Stomach (tissue), 9 donors: ENCODE data around the gene DPT. TPM values are rescaled to one million over a fixed set of nuclear protein-coding genes. Genes with fewer than 3 reads are reported as not detected.

Source experiments
- DNase-seq, 2 donors: peaks; one replicate each; pipeline versions ENCODE4 v3.0.0 to v3.0.0-alpha.2; 2013 to 2019
- H3K27ac ChIP-seq, 5 donors: fragments of 200-600 bp in 4 of 5; sonication (generic) in 4 of 5; one replicate each; pipeline ENCODE4 v1.5.1; 2013 to 2019; ENCODE audit warnings: mild to moderate bottlenecking in 1 of 5, moderate library complexity in 1 of 5
- H3K27me3 ChIP-seq, 3 donors: fragments of 200-600 bp; sonication (generic); one replicate each; pipeline ENCODE4 v1.5.1; 2017 to 2019; ENCODE audit warnings: mixed run types in 1 of 3
- H3K36me3 ChIP-seq, 4 donors: fragments of 200-600 bp; sonication (generic); 1 replicate in 3 of 4; 2 replicates in 1 of 4; pipeline ENCODE4 v1.5.1; 2016 to 2019
- H3K4me1 ChIP-seq, 4 donors: fragments of 200-600 bp; sonication (generic); one replicate each; pipeline ENCODE4 v1.5.1; 2016 to 2019
- H3K4me3 ChIP-seq, 4 donors: fragments of 200-600 bp; sonication (generic) in 3 of 4; one replicate each; pipeline ENCODE4 v1.5.1; 2016 to 2019; ENCODE audit warnings: mild to moderate bottlenecking in 1 of 4
- H3K9me3 ChIP-seq, 4 donors: fragments of 200-600 bp; sonication (generic); one replicate each; pipeline ENCODE4 v1.5.1; 2016 to 2019
- CTCF ChIP-seq, 7 experiments: fragments of 450-650 bp in 4 of 7; fragments of 200-600 bp in 3 of 7; sonication (generic) in 3 of 7; IDR thresholded peaks; one replicate each; pipeline ENCODE4 v1.5.1; 2016 to 2019; ENCODE audit warnings: antibody characterized with exemption in 7 of 7, control low read depth in 2 of 7, mild to moderate bottlenecking in 1 of 7
- EP300 ChIP-seq: sonication (generic); formaldehyde crosslinking; IDR thresholded peaks from one replicate; pipeline ENCODE4 v1.6.1; 2017; ENCODE audit warnings: antibody characterized with exemption
- POLR2A ChIP-seq, 4 donors: fragments of 450-650 bp; IDR thresholded peaks; one replicate each; pipeline ENCODE4 v1.6.1; 2016; ENCODE audit warnings: antibody characterized with exemption in 4 of 4, control low read depth in 2 of 4, mild to moderate bottlenecking in 1 of 4, moderate library complexity in 1 of 4
- POLR2AphosphoS5 ChIP-seq, 3 donors: sonication (generic); formaldehyde crosslinking; IDR thresholded peaks; one replicate each; pipeline ENCODE4 v1.6.1; 2016; ENCODE audit warnings: antibody characterized with exemption in 3 of 3
- WGBS, 5 donors: extraction: QIAGEN DNeasy Blood & Tissue Kit in 3 of 5; methylation state at CpG; one replicate each; pipeline versions ENCODE4 v1.1.5 to v1.1.7; 2013 to 2018; 5-methylcytosine and 5-hydroxymethylcytosine counted together
- intact Hi-C: fragments of 100-400 bp; cut with DNase I; formaldehyde crosslinking; loops from one replicate; pipeline ENCODE4 v1.15.1; 2023; ENCODE audit warnings: low total_unique reads
- polyA plus RNA-seq, 3 donors: library from polyadenylated mRNA; stranded (reverse); fragments of 200-250 nt; gene quantifications; one replicate each; pipeline ENCODE4 v1.2.3, GENCODE V29; 2013
- total RNA-seq, 5 donors: library from RNA; depleted of rRNA; stranded (reverse); fragments of >200 nt; gene quantifications; one replicate each; pipeline versions ENCODE4 v1.1.0 to v1.2.3, GENCODE V29; 2014 to 2016
- donor health status: healthy with polysubstance abuse.
- donor health status: Bipolar disorder and iron deficiency.
- donor health status: healthy.

DPT gene
- total and polyA plus RNA-seq, 8 donors = 20.1 to 86.7 (median 47.1) TPM

- TF ChIP-seq POLR2A (IDR thresholded peaks at IDR 0.05) = no peak
- TF ChIP-seq POLR2AphosphoS5 (IDR thresholded peaks at IDR 0.05) = no peak
- TF ChIP-seq CTCF (IDR thresholded peaks at IDR 0.05) = no peak
- no peak for TF ChIP-seq EP300
- intact Hi-C loops = no loop called here
- no peaks in the 10 kb centered on the region for H3K9me3 ChIP-seq
Measured at GRCh38 chr1:168734946-168735345, 5.9 kb upstream of the DPT start.

DNA sequence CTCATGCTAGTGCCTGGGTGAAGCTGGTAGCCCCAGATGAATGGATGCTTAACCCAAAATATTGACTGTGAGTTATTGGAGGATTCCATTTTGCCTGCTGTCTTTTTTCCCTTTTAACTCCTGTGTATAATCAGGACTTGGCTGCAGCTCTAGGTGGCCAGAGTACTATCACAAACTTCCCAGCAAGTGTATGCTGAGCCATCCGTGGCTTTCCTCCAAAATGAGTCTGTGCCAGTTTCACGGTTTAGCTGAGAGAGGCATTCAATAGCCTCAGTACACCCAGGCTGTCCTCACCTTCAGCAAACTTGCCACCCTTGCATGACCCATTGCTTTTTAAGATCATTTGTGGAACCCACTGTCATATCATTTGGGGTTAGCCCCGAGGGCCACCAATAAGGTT, 5.3 kb upstream of the DPT start:
- Histone ChIP-seq H3K27me3 (no peaks in the 10 kb centered on the region), H3K4me1 (peaks cover 0 to 39% (median 13%) of the 10 kb centered on the region in 4 donors), H3K4me3 (no peak overlapping the region), H3K9me3 (no peaks in the 10 kb centered on the region), H3K27ac (no peak overlapping the region), H3K36me3 (no peaks in the 10 kb centered on the region)
- 44 to 57% (median 50%) methylated on average over 3 of the region's 3 CpGs for WGBS, 5 donors
- TF ChIP-seq EP300 (no peak), POLR2A (IDR thresholded peaks at IDR 0.05) (no peak), POLR2AphosphoS5 (IDR thresholded peaks at IDR 0.05) (no peak), CTCF (IDR thresholded peaks at IDR 0.05) (no peak)
- DNase-seq = no peak
- intact Hi-C loops = no loop called here

More at GRCh38 chr1:168734946-168735345, 5.9 kb upstream of the DPT start:
- 75 to 86% (median 79%) methylated on average over 1 of the region's 1 CpG for WGBS, 5 donors
- H3K4me3 ChIP-seq = no peak overlapping the region
- H3K27me3 ChIP-seq = no peaks in the 10 kb centered on the region
- H3K27ac ChIP-seq = no peak overlapping the region
- DNase-seq = no peak
- peaks cover 0 to 39% (median 13%) of the 10 kb centered on the region in 4 donors for H3K4me1 ChIP-seq
- no peaks in the 10 kb centered on the region for H3K36me3 ChIP-seq

- Histone ChIP-seq H3K9me3 (no peaks in the 10 kb centered on the region), H3K4me3 (no peak overlapping the region), H3K27me3 (no peaks in the 10 kb centered on the region), H3K4me1 (peaks cover 0 to 35% (median 12%) of the 10 kb centered on the region in 4 donors), H3K27ac (no peak overlapping the region), H3K36me3 (no peaks in the 10 kb centered on the region)
- DNase-seq = no peak
- TF ChIP-seq EP300 = no peak
- TF ChIP-seq POLR2A (IDR thresholded peaks at IDR 0.05) = no peak
- TF ChIP-seq POLR2AphosphoS5 (IDR thresholded peaks at IDR 0.05) = no peak
- TF ChIP-seq CTCF (IDR thresholded peaks at IDR 0.05) = no peak
- WGBS, 5 donors = 85 to 98% (median 92%) methylated on average over 4 of the region's 4 CpGs
- intact Hi-C loops = no loop called here
Measured at GRCh38 chr1:168733241-168733640, 4.2 kb upstream of the DPT start.

DNA sequence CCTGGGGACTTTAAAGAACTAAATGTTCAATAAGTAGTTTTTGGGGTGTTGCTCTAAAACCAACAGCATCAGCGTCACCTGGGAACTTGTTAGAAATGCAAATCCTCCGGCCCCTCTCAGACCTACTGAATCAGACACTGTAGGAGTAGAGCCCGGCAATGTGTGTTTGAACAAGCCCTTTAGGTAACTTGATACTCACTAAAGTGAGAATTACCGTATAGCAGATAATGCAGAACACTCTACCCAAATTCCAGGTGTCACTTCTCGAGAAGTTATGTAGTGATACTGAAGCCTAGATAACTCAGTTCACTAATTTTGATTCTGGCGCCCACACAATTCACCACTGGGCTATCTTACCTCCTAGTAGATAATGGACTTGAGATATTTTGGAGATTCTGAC, 3.7 kb upstream of the DPT start:
- Histone ChIP-seq H3K4me1 (peaks cover 0 to 34% (median 9%) of the 10 kb centered on the region in 4 donors), H3K4me3 (no peak overlapping the region), H3K36me3 (no peaks in the 10 kb centered on the region), H3K27me3 (no peaks in the 10 kb centered on the region), H3K9me3 (no peaks in the 10 kb centered on the region), H3K27ac (no peak overlapping the region)
- 86 to 92% (median 89%) methylated on average over 6 of the region's 6 CpGs for WGBS, 5 donors
- no peak for TF ChIP-seq EP300
- TF ChIP-seq POLR2A (IDR thresholded peaks at IDR 0.05) = no peak
- TF ChIP-seq POLR2AphosphoS5 (IDR thresholded peaks at IDR 0.05) = no peak
- no peak for TF ChIP-seq CTCF (IDR thresholded peaks at IDR 0.05)
- no peak for DNase-seq
- intact Hi-C loops = no loop called here
